Prostate gland (tissue), 2 donors: ENCODE data around the gene PGGHG.

Source experiments
- CTCF ChIP-seq, 4 experiments: fragments of 200-600 bp in 2 of 4; fragments of 450-650 bp in 2 of 4; sonication (generic) in 2 of 4; IDR thresholded peaks; 1 replicate in 3 of 4; 2 replicates in 1 of 4; pipeline ENCODE4 v1.5.1; 2016 to 2019; ENCODE audit warnings: antibody characterized with exemption in 4 of 4, mild to moderate bottlenecking in 2 of 4, moderate library complexity in 2 of 4
- POLR2A ChIP-seq: fragments of 450-650 bp; IDR thresholded peaks from one replicate; pipeline ENCODE4 v1.6.1; 2016; ENCODE audit warnings: antibody characterized with exemption, mild to moderate bottlenecking

GRCh38 chr11:339963-340362 is 51.0 kb downstream of the PGGHG start:
- TF ChIP-seq CTCF (IDR thresholded peaks at IDR 0.05) (no peak), POLR2A (no peak)
